ENCODE data around the gene LSAMP. TPM values are rescaled to one million over a fixed set of nuclear protein-coding genes. Genes with fewer than 3 reads are reported as not detected.

LSAMP gene
- total RNA-seq, 1 donor from 2014 or later: 1.1 TPM

DNA sequence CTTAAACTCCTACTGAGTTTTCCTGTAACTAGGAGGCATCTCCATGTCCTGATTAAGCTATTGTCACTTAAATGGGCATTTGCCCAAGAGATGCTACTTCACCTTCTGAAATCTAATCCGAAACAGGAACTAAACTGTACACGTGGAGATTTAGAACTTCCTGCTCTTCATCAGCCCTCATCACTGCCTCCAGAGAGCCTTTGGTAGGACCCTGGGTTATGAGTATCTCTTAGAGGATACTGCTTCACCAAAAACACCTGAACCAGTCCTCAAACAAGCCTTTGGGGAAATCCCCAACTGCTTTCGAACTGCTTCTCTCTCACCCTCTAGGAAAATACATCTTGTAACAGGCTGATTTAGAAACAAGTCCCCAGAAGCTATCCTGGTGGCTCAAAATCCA lies 501.7 kb downstream of the LSAMP start:
- no peak overlapping the region for H3K4me3 Mint-ChIP-seq (ENCODE audit: unreplicated experiment)
- no peaks in the 10 kb centered on the region for H3K27me3 Mint-ChIP-seq (ENCODE audit: low read depth)
- no peak for DNase-seq (ENCODE audit: low spot score)
- peaks cover 2% of the 10 kb centered on the region for H3K9me3 Mint-ChIP-seq (ENCODE audit: low read depth)
- peaks cover 4% of the 10 kb centered on the region for H3K4me1 Mint-ChIP-seq (ENCODE audit: low read depth)
- H3K27ac Mint-ChIP-seq (ENCODE audit: unreplicated experiment): no peak overlapping the region
- H3K36me3 Mint-ChIP-seq (ENCODE audit: low read depth): no peaks in the 10 kb centered on the region
- TF ChIP-seq, protein P1, sequence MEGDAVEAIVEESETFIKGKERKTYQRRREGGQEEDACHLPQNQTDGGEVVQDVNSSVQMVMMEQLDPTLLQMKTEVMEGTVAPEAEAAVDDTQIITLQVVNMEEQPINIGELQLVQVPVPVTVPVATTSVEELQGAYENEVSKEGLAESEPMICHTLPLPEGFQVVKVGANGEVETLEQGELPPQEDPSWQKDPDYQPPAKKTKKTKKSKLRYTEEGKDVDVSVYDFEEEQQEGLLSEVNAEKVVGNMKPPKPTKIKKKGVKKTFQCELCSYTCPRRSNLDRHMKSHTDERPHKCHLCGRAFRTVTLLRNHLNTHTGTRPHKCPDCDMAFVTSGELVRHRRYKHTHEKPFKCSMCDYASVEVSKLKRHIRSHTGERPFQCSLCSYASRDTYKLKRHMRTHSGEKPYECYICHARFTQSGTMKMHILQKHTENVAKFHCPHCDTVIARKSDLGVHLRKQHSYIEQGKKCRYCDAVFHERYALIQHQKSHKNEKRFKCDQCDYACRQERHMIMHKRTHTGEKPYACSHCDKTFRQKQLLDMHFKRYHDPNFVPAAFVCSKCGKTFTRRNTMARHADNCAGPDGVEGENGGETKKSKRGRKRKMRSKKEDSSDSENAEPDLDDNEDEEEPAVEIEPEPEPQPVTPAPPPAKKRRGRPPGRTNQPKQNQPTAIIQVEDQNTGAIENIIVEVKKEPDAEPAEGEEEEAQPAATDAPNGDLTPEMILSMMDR (IDR thresholded peaks at IDR 0.05): no peak

DNA sequence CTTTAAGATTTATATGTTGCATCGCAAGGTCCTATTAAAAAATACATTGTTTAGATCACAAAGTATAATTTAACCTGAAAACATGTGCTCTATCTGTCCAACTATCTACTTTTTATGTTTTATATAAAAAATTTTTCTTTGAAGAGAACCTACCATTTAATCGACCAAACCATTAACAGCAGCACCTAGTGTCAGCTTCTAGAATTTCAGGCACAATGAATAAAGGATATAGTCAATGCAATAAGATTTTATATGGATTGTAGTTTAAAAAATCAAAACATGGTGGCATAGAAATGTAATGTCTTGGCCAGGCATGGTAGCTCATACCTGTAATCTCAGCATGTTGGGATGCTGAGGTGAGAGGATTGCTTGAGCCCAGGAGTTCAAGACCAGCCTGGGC lies 508.2 kb downstream of the LSAMP start:
- H3K4me3 Mint-ChIP-seq (ENCODE audit: unreplicated experiment): no peak overlapping the region
- no peak overlapping the region for H3K27ac Mint-ChIP-seq (ENCODE audit: unreplicated experiment)
- no peaks in the 10 kb centered on the region for H3K36me3 Mint-ChIP-seq (ENCODE audit: low read depth)
- no peak for DNase-seq (ENCODE audit: low spot score)
- H3K27me3 Mint-ChIP-seq (ENCODE audit: low read depth): no peaks in the 10 kb centered on the region
- peaks cover 2% of the 10 kb centered on the region for H3K9me3 Mint-ChIP-seq (ENCODE audit: low read depth)
- no peaks in the 10 kb centered on the region for H3K4me1 Mint-ChIP-seq (ENCODE audit: low read depth)
- TF ChIP-seq, protein P1 (IDR thresholded peaks at IDR 0.05): peak; percentile 70

DNA sequence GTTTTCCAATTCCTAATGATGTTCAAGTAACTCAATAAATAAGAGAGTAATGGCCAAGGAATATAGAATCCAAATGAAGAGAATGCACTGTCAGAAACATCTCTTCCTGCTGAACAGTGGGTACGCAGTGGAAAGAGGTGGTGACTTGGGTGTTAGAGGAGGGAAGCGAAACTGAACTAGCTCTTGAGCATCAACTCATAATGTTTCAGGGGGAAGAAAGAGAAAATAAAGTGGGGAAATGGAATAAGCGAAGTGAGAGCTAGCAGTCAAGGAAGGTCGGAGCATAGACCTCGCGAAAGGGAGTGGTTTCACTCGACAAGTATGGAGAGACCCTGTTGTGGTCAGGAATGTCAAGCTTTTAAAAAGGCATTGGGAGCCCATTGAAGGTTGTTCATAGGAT lies 512.5 kb downstream of the LSAMP start:
- no peak for DNase-seq (ENCODE audit: low spot score)
- Mint-ChIP-seq H3K9me3 (ENCODE audit: low read depth) (no peaks in the 10 kb centered on the region), H3K4me3 (ENCODE audit: unreplicated experiment) (no peak overlapping the region), H3K27ac (ENCODE audit: unreplicated experiment) (no peak overlapping the region), H3K36me3 (ENCODE audit: low read depth) (no peaks in the 10 kb centered on the region), H3K27me3 (ENCODE audit: low read depth) (no peaks in the 10 kb centered on the region), H3K4me1 (ENCODE audit: low read depth) (no peaks in the 10 kb centered on the region)
- TF ChIP-seq, protein P1 (IDR thresholded peaks at IDR 0.05): no peak

DNA sequence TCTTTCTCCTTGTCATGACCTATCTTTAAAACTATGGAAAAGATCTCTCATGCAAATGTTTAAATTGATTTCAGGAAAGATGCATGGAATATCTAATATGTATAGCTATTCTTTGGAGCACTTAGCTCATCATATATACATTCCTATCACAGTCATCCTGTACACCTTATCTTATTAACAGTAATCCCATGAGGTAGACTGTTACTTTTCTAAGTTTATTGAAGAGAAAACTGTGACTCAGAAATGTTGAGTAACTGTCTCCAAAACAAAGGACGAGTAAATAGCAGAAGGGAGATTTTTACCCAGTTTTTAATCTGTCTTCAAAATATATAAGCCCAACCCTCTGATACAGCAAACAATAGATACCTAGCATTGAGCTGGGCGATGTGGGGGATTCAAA lies 513.7 kb downstream of the LSAMP start:
- H3K27me3 Mint-ChIP-seq (ENCODE audit: low read depth): no peaks in the 10 kb centered on the region
- H3K27ac Mint-ChIP-seq (ENCODE audit: unreplicated experiment): no peak overlapping the region
- H3K4me3 Mint-ChIP-seq (ENCODE audit: unreplicated experiment): no peak overlapping the region
- TF ChIP-seq, protein P1 (IDR thresholded peaks at IDR 0.05): no peak
- no peaks in the 10 kb centered on the region for H3K9me3 Mint-ChIP-seq (ENCODE audit: low read depth)
- DNase-seq (ENCODE audit: low spot score): no peak
- H3K36me3 Mint-ChIP-seq (ENCODE audit: low read depth): no peaks in the 10 kb centered on the region
- no peaks in the 10 kb centered on the region for H3K4me1 Mint-ChIP-seq (ENCODE audit: low read depth)

DNA sequence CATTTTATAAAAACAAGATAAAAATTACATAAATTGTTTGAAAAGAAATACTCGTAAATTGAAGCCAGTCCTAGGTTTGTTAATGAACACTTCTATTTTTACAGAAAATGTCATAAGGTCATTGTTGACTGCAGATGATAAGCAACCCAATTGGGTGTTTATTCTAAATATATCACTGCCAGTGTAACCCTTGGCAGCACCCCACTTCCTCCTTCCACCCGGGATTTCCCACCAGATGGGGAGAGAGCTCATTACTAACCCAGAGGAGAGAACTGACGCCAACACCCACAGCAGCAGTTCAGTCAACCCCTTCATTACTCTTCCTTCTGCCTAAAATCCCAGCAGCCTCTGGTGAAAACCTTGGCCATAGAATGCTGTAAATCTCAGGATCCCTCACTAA lies 514.4 kb downstream of the LSAMP start:
- TF ChIP-seq, protein P1 (IDR thresholded peaks at IDR 0.05): no peak
- Mint-ChIP-seq H3K4me3 (ENCODE audit: unreplicated experiment) (no peak overlapping the region), H3K4me1 (ENCODE audit: low read depth) (no peaks in the 10 kb centered on the region), H3K27ac (ENCODE audit: unreplicated experiment) (no peak overlapping the region), H3K36me3 (ENCODE audit: low read depth) (no peaks in the 10 kb centered on the region), H3K9me3 (ENCODE audit: low read depth) (no peaks in the 10 kb centered on the region), H3K27me3 (ENCODE audit: low read depth) (no peaks in the 10 kb centered on the region)
- no peak for DNase-seq (ENCODE audit: low spot score)
